ENCODE data around the gene INO80E. TPM values are rescaled to one million over a fixed set of nuclear protein-coding genes. Genes with fewer than 3 reads are reported as not detected.
A peak's percentile ranks its signal among the peaks of the same experiment; 100 is the strongest.

The INO80E gene
- 58.4 TPM for total RNA-seq
- long read RNA-seq, transcript INO80E-207 (7 exons, 2,103 nt) = major isoform, 5 of 16 reads
- long read RNA-seq, partial matches to known transcripts = 0 of 16 reads
- long read RNA-seq, other reads (novel, unspliced or antisense) = 9 of 16 reads

DNA sequence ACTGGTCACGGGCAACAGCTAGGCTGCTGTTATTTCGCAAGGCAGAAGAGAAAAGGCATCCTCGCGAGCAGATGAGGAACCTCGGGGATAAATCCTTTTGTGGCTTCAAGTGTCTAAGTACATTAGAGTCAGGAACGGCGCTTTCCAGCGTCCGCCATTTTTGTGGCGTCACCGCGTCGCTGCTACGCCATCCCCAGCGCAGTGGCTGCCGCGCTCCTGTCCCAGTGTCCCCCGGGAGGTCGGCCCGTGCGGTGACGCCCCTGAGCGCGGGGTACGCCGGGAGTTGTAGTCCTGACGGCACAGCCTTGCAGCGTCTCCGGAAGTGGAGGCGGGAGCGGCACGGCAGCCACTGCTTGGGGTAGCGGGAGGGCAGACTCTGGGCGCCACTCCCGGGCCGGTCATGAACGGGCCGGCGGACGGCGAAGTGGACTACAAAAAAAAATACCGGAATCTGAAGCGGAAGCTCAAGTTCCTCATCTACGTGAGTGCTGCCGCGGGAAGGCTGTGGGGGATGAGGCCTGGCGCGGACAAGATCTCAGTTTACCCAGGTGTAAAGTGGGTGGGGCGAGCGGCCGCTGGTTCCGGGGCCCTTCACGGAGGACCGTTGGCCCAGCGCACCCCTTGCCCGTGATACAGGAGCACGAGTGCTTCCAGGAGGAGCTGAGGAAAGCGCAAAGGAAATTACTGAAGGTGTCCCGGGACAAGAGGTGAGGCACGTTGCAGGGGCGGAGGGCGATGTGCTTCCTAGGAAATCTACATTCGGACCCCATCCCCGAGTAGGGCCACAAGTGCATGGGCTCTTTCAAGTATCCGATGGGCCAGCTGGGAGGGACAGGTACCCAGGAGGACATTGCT, at the start of gene INO80E:
Gene INO80E (plus strand): TSS at position 331 of the 855 bp plus-strand sequence. CDS start 70 bp downstream, at position 401.
- ATAC-seq (peak; percentile 99), DNase-seq (peak; percentile 99)
- Histone ChIP-seq H3K9me3 (no peaks in the 10 kb centered on the region), H3K4me3 (peak within 1 kb of the TSS; percentile 83), H3K4me1 (peaks cover 41% of the 10 kb centered on the region), H3K27me3 (ENCODE audit: low read depth) (no peaks in the 10 kb centered on the region), H3K36me3 (peaks cover 42% of the 10 kb centered on the region), H3K27ac (peak within 1 kb of the TSS; percentile 96)
- TF ChIP-seq CTCF (IDR thresholded peaks at IDR 0.05) = no peak
- intact Hi-C loops (cut with DNase I) = no loop called here

GRCh38 chr16:29947897-29948296, 48.1 kb upstream of the INO80E start:
- ATAC-seq = no peak
- H3K27me3 ChIP-seq (ENCODE audit: low read depth) = no peaks in the 10 kb centered on the region
- H3K27ac ChIP-seq = no peak overlapping the region
- no peak overlapping the region for H3K4me3 ChIP-seq
- intact Hi-C loops (cut with DNase I) = no loop called here
- DNase-seq = no peak
- no peak for TF ChIP-seq CTCF (IDR thresholded peaks at IDR 0.05)
- H3K4me1 ChIP-seq = no peaks in the 10 kb centered on the region
- no peaks in the 10 kb centered on the region for H3K9me3 ChIP-seq
- H3K36me3 ChIP-seq = no peaks in the 10 kb centered on the region

- Histone ChIP-seq H3K4me1 (no peaks in the 10 kb centered on the region), H3K9me3 (no peaks in the 10 kb centered on the region), H3K36me3 (no peaks in the 10 kb centered on the region), H3K27ac (no peak overlapping the region), H3K27me3 (ENCODE audit: low read depth) (no peaks in the 10 kb centered on the region), H3K4me3 (no peak overlapping the region)
- TF ChIP-seq CTCF (IDR thresholded peaks at IDR 0.05) = no peak
- DNase-seq (no peak), ATAC-seq (no peak)
- intact Hi-C loops (cut with DNase I) = no loop called here
Measured at GRCh38 chr16:29950806-29951461, 45.1 kb upstream of the INO80E start.

GRCh38 chr16:29951625-29952365, 44.2 kb upstream of the INO80E start:
- no peak for TF ChIP-seq CTCF (IDR thresholded peaks at IDR 0.05)
- Histone ChIP-seq H3K4me1 (no peaks in the 10 kb centered on the region), H3K36me3 (no peaks in the 10 kb centered on the region), H3K27ac (no peak overlapping the region), H3K9me3 (no peaks in the 10 kb centered on the region), H3K27me3 (ENCODE audit: low read depth) (no peaks in the 10 kb centered on the region), H3K4me3 (no peak overlapping the region)
- intact Hi-C loops (cut with DNase I) = no loop called here
- no peak for ATAC-seq
- no peak for DNase-seq

DNA sequence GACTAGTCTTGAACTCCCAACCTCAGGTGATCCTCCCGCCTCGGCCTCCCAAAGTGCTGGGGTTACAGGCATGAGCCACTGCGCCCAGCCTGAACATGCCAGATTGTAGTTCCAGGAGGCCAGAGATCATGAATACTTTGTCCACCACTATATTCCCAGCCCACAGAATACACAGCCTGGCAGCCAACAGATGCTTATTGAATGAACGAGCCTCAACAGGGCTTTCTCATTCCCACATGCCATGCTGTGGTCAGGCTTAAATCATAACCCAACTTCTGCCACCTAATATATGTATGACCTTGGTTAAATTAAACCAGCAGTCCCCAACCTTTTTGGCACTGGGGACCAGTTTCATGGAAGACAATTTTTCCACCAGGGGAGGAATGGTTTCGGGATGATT, 37.3 kb upstream of the INO80E start:
- Histone ChIP-seq H3K4me1 (peaks cover 18% of the 10 kb centered on the region), H3K4me3 (no peak overlapping the region), H3K9me3 (no peaks in the 10 kb centered on the region), H3K27ac (no peak overlapping the region), H3K36me3 (no peaks in the 10 kb centered on the region), H3K27me3 (ENCODE audit: low read depth) (no peaks in the 10 kb centered on the region)
- TF ChIP-seq CTCF (IDR thresholded peaks at IDR 0.05) = no peak
- ATAC-seq = no peak
- intact Hi-C loops (cut with DNase I) = no loop called here
- no peak for DNase-seq
